Esophagus squamous epithelium (tissue), 5 donors: ENCODE measurements around the gene LRRC15. TPM values are rescaled to one million over a fixed set of nuclear protein-coding genes. Genes with fewer than 3 reads are reported as not detected.

Experiments used
- DNase-seq: peaks from one replicate; lab custom pipeline; 2025; lab: John Stamatoyannopoulos, UW
- H3K27ac ChIP-seq, 4 donors: fragments of 200-600 bp; sonication (generic); one replicate each; pipeline ENCODE4 v1.5.1; 2016 to 2019; ENCODE audit warnings: mild to moderate bottlenecking in 1 of 4
- H3K27me3 ChIP-seq, 4 donors: fragments of 200-600 bp; sonication (generic); 1 replicate in 3 of 4; 2 replicates in 1 of 4; pipeline versions ENCODE4 v1.5.1 to v1.6.0; 2017 to 2021; ENCODE audit warnings: antibody characterized with exemption in 1 of 4
- H3K36me3 ChIP-seq, 3 donors: fragments of 200-600 bp; sonication (generic); one replicate each; pipeline ENCODE4 v1.5.1; 2016 to 2019
- H3K4me1 ChIP-seq, 3 donors: fragments of 200-600 bp; sonication (generic); one replicate each; pipeline ENCODE4 v1.5.1; 2017 to 2019
- H3K4me3 ChIP-seq, 4 donors: fragments of 200-600 bp; sonication (generic); 1 replicate in 3 of 4; 2 replicates in 1 of 4; pipeline ENCODE4 v1.5.1; 2016 to 2019; ENCODE audit warnings: mild to moderate bottlenecking in 2 of 4, moderate library complexity in 1 of 4
- H3K9me3 ChIP-seq, 3 donors: fragments of 200-600 bp; sonication (generic); one replicate each; pipeline ENCODE4 v1.5.1; 2016 to 2019
- POLR2A ChIP-seq, 4 donors: fragments of 450-650 bp; IDR thresholded peaks; one replicate each; pipeline ENCODE4 v1.6.1; 2017; ENCODE audit warnings: antibody characterized with exemption in 4 of 4, mild to moderate bottlenecking in 4 of 4, moderate library complexity in 3 of 4
- WGBS, 2 donors: methylation state at CpG; one replicate each; pipeline ENCODE4 v1.1.5; 2018; 5-methylcytosine and 5-hydroxymethylcytosine counted together
- intact Hi-C: fragments of 100-400 bp; cut with DNase I; formaldehyde crosslinking; loops from one replicate; pipeline ENCODE4 v1.15.0; 2022
- total RNA-seq, 4 donors: library from RNA; depleted of rRNA; stranded (reverse); fragments of >200 nt; gene quantifications; one replicate each; pipeline ENCODE4 v1.1.0, GENCODE V29; 2016
- TF ChIP-seq, protein P1 (sequence below), 6 experiments: fragments of 450-650 bp in 4 of 6; fragments of 200-600 bp in 2 of 6; sonication (generic) in 2 of 6; IDR thresholded peaks; one replicate each; pipeline ENCODE4 v1.5.1; 2016 to 2019; ENCODE audit warnings: antibody characterized with exemption in 6 of 6, mild to moderate bottlenecking in 4 of 6, moderate library complexity in 4 of 6
- donor health status: DM: yes; HTN: yes; CAD: no.

LRRC15 gene
- total RNA-seq, 4 donors from 2014 or later, result 0.38 TPM; not detected in 3

DNA sequence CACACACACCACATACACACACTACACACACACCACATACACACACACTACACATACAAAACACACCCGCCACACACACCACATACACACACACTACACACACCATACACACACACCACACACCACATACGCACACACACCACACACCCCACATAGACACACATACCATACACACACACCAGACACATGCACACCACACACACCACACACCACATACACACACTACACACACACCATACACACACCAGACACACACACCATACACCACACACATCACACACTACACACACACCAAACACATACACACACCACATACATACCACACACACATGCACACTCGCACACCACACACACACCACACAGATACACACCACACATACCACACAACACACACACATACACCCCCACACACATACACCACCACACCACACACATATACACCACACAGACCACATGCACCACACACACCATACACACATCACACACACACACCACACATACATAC, 44.7 kb downstream of the LRRC15 start:
- 92 to 93% methylated on average over 3 of the region's 3 CpGs for WGBS, 2 donors
- intact Hi-C loops, result no loop called here
- H3K36me3 ChIP-seq, result no peaks in the 10 kb centered on the region
- TF ChIP-seq POLR2A (IDR thresholded peaks at IDR 0.05), result no peak
- TF ChIP-seq, protein P1, sequence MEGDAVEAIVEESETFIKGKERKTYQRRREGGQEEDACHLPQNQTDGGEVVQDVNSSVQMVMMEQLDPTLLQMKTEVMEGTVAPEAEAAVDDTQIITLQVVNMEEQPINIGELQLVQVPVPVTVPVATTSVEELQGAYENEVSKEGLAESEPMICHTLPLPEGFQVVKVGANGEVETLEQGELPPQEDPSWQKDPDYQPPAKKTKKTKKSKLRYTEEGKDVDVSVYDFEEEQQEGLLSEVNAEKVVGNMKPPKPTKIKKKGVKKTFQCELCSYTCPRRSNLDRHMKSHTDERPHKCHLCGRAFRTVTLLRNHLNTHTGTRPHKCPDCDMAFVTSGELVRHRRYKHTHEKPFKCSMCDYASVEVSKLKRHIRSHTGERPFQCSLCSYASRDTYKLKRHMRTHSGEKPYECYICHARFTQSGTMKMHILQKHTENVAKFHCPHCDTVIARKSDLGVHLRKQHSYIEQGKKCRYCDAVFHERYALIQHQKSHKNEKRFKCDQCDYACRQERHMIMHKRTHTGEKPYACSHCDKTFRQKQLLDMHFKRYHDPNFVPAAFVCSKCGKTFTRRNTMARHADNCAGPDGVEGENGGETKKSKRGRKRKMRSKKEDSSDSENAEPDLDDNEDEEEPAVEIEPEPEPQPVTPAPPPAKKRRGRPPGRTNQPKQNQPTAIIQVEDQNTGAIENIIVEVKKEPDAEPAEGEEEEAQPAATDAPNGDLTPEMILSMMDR (IDR thresholded peaks at IDR 0.05), result no peak
- peaks cover 11 to 71% (median 20%) of the 10 kb centered on the region in 3 donors for H3K4me1 ChIP-seq
- DNase-seq, result no peak
- H3K27ac ChIP-seq, result peak overlapping the region in 1 of 4 donors; percentile 93
- no peaks in the 10 kb centered on the region for H3K9me3 ChIP-seq
- peaks cover 0 to 15% (median 0%) of the 10 kb centered on the region in 4 donors for H3K27me3 ChIP-seq
- no peak overlapping the region for H3K4me3 ChIP-seq

DNA sequence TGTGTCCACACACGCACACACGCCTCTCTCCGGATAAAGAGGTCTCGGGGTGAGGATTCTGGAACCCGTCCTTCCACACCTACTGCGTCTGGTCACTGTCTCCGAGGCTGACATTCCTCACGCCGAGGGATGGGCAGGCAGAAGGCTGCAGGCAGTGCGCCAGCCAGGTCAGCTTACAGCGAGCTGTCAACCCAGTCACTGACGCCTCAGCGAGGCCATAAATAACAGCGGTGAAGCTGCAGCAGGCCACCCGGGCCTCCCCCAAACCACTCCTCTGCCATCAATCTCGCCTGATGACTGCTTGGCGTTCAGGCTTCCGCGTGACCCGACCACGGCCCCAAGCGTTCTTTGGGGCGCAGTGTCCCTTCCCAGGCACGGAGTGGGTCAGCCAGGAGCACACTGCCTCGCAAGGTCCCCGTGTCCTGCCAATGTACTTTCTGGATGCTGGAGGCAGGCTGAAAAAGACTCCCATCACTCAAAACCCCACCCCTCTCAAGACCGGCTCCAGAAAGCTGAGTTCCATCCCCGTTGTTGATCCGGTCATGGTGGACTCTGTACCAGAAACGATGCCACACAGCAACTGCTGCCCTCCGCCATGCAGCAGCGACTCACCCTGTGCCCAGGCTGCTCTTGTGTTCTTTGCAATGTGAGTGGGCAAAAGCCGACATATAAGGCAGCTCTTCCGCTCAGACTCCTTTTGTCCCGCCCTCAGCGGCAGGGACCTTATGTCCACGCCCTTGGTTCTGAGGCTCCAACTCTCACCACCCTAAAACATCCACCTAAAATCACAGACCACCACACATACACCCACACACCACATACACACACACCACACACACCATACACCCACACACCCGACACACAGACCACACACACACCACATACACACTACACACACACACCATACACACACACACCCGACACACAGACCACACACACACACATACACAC, 45.5 kb downstream of the LRRC15 start:
- Histone ChIP-seq H3K27ac (peak overlapping the region; percentile 64 to 94 (median 93)), H3K9me3 (peaks cover 0 to under 1% (median 0%) of the 10 kb centered on the region in 3 donors), H3K36me3 (no peaks in the 10 kb centered on the region), H3K4me1 (peaks cover 11 to 64% (median 20%) of the 10 kb centered on the region in 3 donors), H3K4me3 (peak overlapping the region in 3 of 4 donors; percentile 25 to 40 (median 28)), H3K27me3 (peaks cover 0 to 15% (median 0%) of the 10 kb centered on the region in 4 donors)
- intact Hi-C loops, result no loop called here
- no peak for TF ChIP-seq POLR2A (IDR thresholded peaks at IDR 0.05)
- TF ChIP-seq, protein P1 (IDR thresholded peaks at IDR 0.05), result no peak
- no peak for DNase-seq
- 34 to 46% methylated on average over 17 to 27 of the region's 39 CpGs for WGBS, 2 donors

DNA sequence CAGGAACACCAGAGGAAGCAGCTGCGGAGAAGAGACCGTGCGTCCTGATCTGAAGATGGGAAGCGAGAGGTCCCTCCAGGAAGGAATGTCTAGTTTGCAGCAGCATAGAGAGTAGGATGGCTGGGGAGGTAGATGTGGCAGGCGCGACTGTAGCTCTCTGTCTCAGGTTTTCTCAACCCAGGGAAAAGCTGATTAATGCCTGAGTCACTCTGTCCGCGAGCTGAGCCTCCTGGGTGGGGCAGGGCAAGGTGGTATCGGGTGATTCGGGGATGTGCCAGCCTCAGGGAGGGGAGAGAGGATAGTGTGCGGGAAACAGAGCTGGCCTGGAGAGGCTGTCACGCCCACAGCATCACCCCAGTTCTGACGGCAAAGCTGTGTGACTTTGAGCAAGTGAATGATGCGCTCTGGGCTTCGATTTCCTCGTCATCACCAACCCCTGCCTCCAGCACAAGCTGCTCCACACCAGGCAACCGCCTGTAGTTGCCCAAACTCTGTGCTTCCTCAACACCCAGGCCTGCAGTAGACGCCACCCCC, 46.8 kb downstream of the LRRC15 start:
- Histone ChIP-seq H3K36me3 (no peaks in the 10 kb centered on the region), H3K9me3 (peaks cover 0 to 12% (median 0%) of the 10 kb centered on the region in 3 donors), H3K4me1 (peaks cover 12 to 63% (median 20%) of the 10 kb centered on the region in 3 donors), H3K27me3 (peaks cover 0 to 24% (median 0%) of the 10 kb centered on the region in 4 donors), H3K4me3 (peak overlapping the region; percentile 46 to 58 (median 50)), H3K27ac (peak overlapping the region; percentile 80 to 94 (median 93))
- DNase-seq, result no peak
- intact Hi-C loops, result no loop called here
- peak in 2 of 4 donors; percentile 42 to 60 for TF ChIP-seq POLR2A (IDR thresholded peaks at IDR 0.05)
- TF ChIP-seq, protein P1 (IDR thresholded peaks at IDR 0.05), result no peak
- WGBS, 2 donors, result 21 to 31% methylated on average over 14 to 15 of the region's 18 CpGs

DNA sequence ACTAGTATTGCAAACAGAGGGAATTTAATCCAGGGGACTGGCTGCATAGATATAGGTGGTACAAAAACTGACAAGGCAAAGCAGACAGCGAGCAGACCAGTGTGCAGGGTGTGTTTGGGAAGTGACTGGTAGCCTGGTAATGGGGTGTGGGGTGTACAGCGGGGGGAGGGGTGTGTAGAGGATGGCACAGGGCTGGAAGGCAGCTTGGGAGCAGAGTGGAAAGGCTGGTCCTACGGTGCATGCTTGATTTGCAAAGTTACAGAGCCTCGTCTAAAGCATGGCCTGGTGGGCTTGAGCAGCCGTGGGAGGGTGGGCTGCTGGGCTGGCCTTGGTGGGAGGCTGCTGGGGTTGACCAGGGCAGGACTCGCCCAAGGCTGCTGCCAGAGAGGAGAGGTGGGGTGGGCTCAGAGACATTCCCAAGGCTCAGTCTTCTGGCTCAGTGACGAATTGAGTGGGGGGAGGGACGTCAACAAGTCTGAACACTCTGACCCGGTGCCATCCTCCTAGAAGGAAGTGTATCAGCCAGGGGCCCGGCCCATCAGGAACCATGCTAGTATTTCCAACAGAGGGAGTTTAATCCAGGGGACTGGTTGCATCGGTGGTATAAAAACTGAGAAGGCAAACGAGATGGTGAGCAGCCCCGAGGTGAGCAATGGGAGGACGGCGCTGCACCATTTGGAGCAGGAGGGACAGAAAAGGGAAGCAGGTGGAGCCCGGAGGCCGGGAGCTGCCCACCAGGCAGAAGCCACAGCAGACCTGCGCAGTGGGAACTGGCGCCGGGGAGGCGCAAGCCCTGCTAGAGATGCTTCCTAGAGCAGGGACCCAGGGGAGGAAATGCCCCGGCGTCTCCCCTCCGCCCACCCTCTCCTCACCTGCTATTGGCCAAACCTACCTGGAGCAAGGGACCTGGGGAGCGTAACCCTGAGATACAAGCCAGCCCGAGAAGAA, 47.6 kb downstream of the LRRC15 start:
- no peak for TF ChIP-seq POLR2A (IDR thresholded peaks at IDR 0.05)
- TF ChIP-seq, protein P1 (IDR thresholded peaks at IDR 0.05), result peak in 1 of 6 experiments; percentile 19
- Histone ChIP-seq H3K4me1 (peaks cover 12 to 60% (median 20%) of the 10 kb centered on the region in 3 donors), H3K9me3 (peaks cover 0 to 12% (median 0%) of the 10 kb centered on the region in 3 donors), H3K36me3 (no peaks in the 10 kb centered on the region), H3K27ac (peak overlapping the region; percentile 80 to 94 (median 93)), H3K27me3 (peaks cover 0 to 29% (median 0%) of the 10 kb centered on the region in 4 donors), H3K4me3 (peak overlapping the region; percentile 46 to 58 (median 50))
- DNase-seq, result no peak
- WGBS, 2 donors, result 50 to 62% methylated on average over 23 to 26 of the region's 26 CpGs
- intact Hi-C loops, result no loop called here
